SU-DHL-6 (cell line): Measurements from ENCODE around the gene KIAA1614.

Experiments
- EZH2phosphoT487 ChIP-seq: fragments of 200-600 bp; sonication (generic), shearing (Covaris generic); conservative IDR thresholded peaks from 2 replicates; pipeline ENCODE4 v1.6.1; 2018; ENCODE audit warnings: mild to moderate bottlenecking, antibody characterized with exemption, low read length, moderate library complexity, mixed read lengths
- TF ChIP-seq, protein P1 (sequence below): fragments of 200-600 bp; sonication (generic); IDR thresholded peaks from one replicate; pipeline ENCODE4 v1.5.1; 2017; ENCODE audit warnings: antibody characterized with exemption, mild to moderate bottlenecking, low read length, moderate library complexity; ENCODE audit not compliant: insufficient read depth, poor library complexity, severe bottlenecking

- TF ChIP-seq, protein P1, sequence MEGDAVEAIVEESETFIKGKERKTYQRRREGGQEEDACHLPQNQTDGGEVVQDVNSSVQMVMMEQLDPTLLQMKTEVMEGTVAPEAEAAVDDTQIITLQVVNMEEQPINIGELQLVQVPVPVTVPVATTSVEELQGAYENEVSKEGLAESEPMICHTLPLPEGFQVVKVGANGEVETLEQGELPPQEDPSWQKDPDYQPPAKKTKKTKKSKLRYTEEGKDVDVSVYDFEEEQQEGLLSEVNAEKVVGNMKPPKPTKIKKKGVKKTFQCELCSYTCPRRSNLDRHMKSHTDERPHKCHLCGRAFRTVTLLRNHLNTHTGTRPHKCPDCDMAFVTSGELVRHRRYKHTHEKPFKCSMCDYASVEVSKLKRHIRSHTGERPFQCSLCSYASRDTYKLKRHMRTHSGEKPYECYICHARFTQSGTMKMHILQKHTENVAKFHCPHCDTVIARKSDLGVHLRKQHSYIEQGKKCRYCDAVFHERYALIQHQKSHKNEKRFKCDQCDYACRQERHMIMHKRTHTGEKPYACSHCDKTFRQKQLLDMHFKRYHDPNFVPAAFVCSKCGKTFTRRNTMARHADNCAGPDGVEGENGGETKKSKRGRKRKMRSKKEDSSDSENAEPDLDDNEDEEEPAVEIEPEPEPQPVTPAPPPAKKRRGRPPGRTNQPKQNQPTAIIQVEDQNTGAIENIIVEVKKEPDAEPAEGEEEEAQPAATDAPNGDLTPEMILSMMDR, result no peak
- TF ChIP-seq EZH2phosphoT487, result no peak
Observed at GRCh38 chr1:180909005-180909414, 3.7 kb upstream of the KIAA1614 start.
